ENCODE results near the gene SLC6A4. TPM values are rescaled to one million over a fixed set of nuclear protein-coding genes. Genes with fewer than 3 reads are reported as not detected.

SLC6A4 gene
- total and polyA plus RNA-seq, 10 of the 15 experiments (the other 5 are each of a cell fraction or from before 2014, with no cell fraction given) = 5.3 to 20.6 (median 10.1) TPM

- no peak overlapping the region for H3K9ac ChIP-seq (ENCODE audit: control insufficient read depth, insufficient read depth, low read length)
- intact Hi-C loops (cut with micrococcal nuclease; ENCODE audit: unreplicated experiment) (no loop called here), in situ Hi-C loops (cut with MboI) (no loop called here)
- ATAC-seq = no peak
- H3K4me3 ChIP-seq = no peak overlapping the region
- no peaks in the 10 kb centered on the region for H3K79me2 ChIP-seq (ENCODE audit: control insufficient read depth, insufficient read depth, low read length)
- BruUV-seq (replicated peaks) = no TSS peak
- H3K9me3 ChIP-seq (replicated peaks; ENCODE audit: control insufficient read depth, insufficient read depth, low read length) = no peaks in the 10 kb centered on the region
- WGBS (ENCODE audit: insufficient coverage, insufficient replicate concordance, low lambda C conversion rate, missing lambda C conversion rate) = 76% methylated on average over 7 of the region's 7 CpGs
- no peak for DNase-seq (ENCODE audit: low read depth, low spot score)
- no peaks in the 10 kb centered on the region for H3K36me3 ChIP-seq (ENCODE audit: control insufficient read depth in 2 of 2, insufficient read depth in 2 of 2, low read length in 1 of 2)
- CTCF ChIA-PET = interaction anchor here (1.4 kb wide), 1 partner anchor 104 kb away, joined by 4 read pairs; no protein-coding TSS in a partner anchor
- no peak overlapping the region for H2AFZ ChIP-seq (ENCODE audit: control insufficient read depth, low read depth, low read length)
- no peak for FAIRE-seq
- H3K4me2 ChIP-seq (ENCODE audit: control insufficient read depth, insufficient read depth) = no peak overlapping the region
- SMC1A ChIA-PET (ENCODE audit: uncharacterized antibody, unreplicated experiment) = no interaction called here
- RAD21 ChIA-PET (ENCODE audit: unreplicated experiment) = no interaction called here
- no peaks in the 10 kb centered on the region for H3K4me1 ChIP-seq (ENCODE audit: control insufficient read depth, insufficient read depth, low read length)
- no peak for TF ChIP-seq IRF5 (IDR thresholded peaks at IDR 0.05; ENCODE audit: borderline replicate concordance)
- no peak for TF ChIP-seq CTCF (IDR thresholded peaks at IDR 0.05 in 2 of 3, conservative IDR thresholded peaks at IDR 0.05 in 1 of 3; ENCODE audit: control insufficient read depth in 2 of 3, extremely low read depth in 1 of 3, insufficient read depth in 1 of 3, low read depth in 3 of 3, low read length in 3 of 3)
- TF ChIP-seq SREBF2 (IDR thresholded peaks at IDR 0.05; ENCODE audit: low read length) = no peak
- TF ChIP-seq IKZF2 (IDR thresholded peaks at IDR 0.05) = no peak
- no peak for TF ChIP-seq SMC3 (IDR thresholded peaks at IDR 0.05; ENCODE audit: borderline replicate concordance, low read length)
- no peak for TF ChIP-seq SMAD1 (IDR thresholded peaks at IDR 0.05; ENCODE audit: low read depth, partially characterized antibody)
- no peak for TF ChIP-seq RAD51 (IDR thresholded peaks at IDR 0.05)
- no peak for TF ChIP-seq ZNF207 (IDR thresholded peaks at IDR 0.05; ENCODE audit: borderline replicate concordance)
- no peak for TF ChIP-seq MTA3 (IDR thresholded peaks at IDR 0.05; ENCODE audit: borderline replicate concordance, low read length)
- TF ChIP-seq DPF2 (IDR thresholded peaks at IDR 0.05) = no peak
- no peak for TF ChIP-seq RAD21 (IDR thresholded peaks at IDR 0.05; ENCODE audit: insufficient read depth, low read depth, low read length)
- TF ChIP-seq SPI1 (IDR thresholded peaks at IDR 0.05; ENCODE audit: borderline replicate concordance, insufficient read depth, low read depth, low read length) = no peak
- no peak for TF ChIP-seq JUND (IDR thresholded peaks at IDR 0.05; ENCODE audit: low read depth, low read length)
- no peak for TF ChIP-seq CBX5 (IDR thresholded peaks at IDR 0.05; ENCODE audit: low read depth)
- POLR2A ChIA-PET = interaction anchor here (0.5 kb wide), 1 partner anchor 1837 kb away, joined by 3 read pairs; no protein-coding TSS in a partner anchor
- no peak overlapping the region for H3K27ac ChIP-seq (ENCODE audit: control insufficient read depth, insufficient read depth)
- no peaks in the 10 kb centered on the region for H3K27me3 ChIP-seq (replicated peaks in 1 of 2; ENCODE audit: control insufficient read depth in 2 of 2, insufficient read depth in 2 of 2, low read length in 1 of 2)
- H4K20me1 ChIP-seq (ENCODE audit: control insufficient read depth, insufficient read depth) = no peaks in the 10 kb centered on the region
These were observed 6.5 kb downstream of the SLC6A4 start for GRCh38 chr17:30229012-30229411.
